Activated CD8-positive, alpha-beta memory T cell treated with anti-CD3 and anti-CD28 coated beads, Interleukin-2, amount 50 U/mL, for 24 hours (primary cell): ENCODE measurements around the gene RPRD1A.
"Not testable (repeated sequence)": the region's sequence is repeated elsewhere in the genome, so short reads cannot be mapped to it uniquely, and the experiment has no call there.

Source experiments
- DNase-seq: peaks from one replicate; pipeline ENCODE4 v3.0.0-alpha.2; 2020; ENCODE audit errors: extremely low read depth

Gene RPRD1A

GRCh38 chr18:36078751-36079529 lies 11.6 kb upstream of the RPRD1A start:
- no peak for DNase-seq

GRCh38 chr18:36077764-36078163 lies 10.4 kb upstream of the RPRD1A start:
- DNase-seq, result not testable (repeated sequence)

GRCh38 chr18:36075862-36076587 lies 8.7 kb upstream of the RPRD1A start:
- DNase-seq, result no peak

- no peak for DNase-seq
Observed at GRCh38 chr18:36074435-36074834, 7.1 kb upstream of the RPRD1A start.

GRCh38 chr18:36073676-36074075 lies 6.3 kb upstream of the RPRD1A start:
- DNase-seq, result no peak

GRCh38 chr18:36072406-36072805 lies 5.0 kb upstream of the RPRD1A start:
- not testable (repeated sequence) for DNase-seq

GRCh38 chr18:36066686-36067054 lies 689 bp downstream of the RPRD1A start:
- no peak for DNase-seq

- DNase-seq, result no peak
Observed at GRCh38 chr18:36066001-36066400, 1.4 kb downstream of the RPRD1A start.

GRCh38 chr18:36064809-36065079 lies 2.6 kb downstream of the RPRD1A start:
- DNase-seq, result not testable (repeated sequence)

- DNase-seq, result no peak
Observed at GRCh38 chr18:36064027-36064808, 3.1 kb downstream of the RPRD1A start.

- no peak for DNase-seq
Observed at GRCh38 chr18:36058674-36059073, 8.7 kb downstream of the RPRD1A start.

- DNase-seq, result no peak
Observed at GRCh38 chr18:36051760-36052159, 15.6 kb downstream of the RPRD1A start.

GRCh38 chr18:36050479-36050878 lies 16.9 kb downstream of the RPRD1A start:
- no peak for DNase-seq

- no peak for DNase-seq
Observed at GRCh38 chr18:36047521-36047920, 19.8 kb downstream of the RPRD1A start.

- no peak for DNase-seq
Observed at GRCh38 chr18:36046898-36047297, 20.5 kb downstream of the RPRD1A start.

GRCh38 chr18:36045241-36045991 lies 21.9 kb downstream of the RPRD1A start:
- DNase-seq, result no peak

- no peak for DNase-seq
Observed at GRCh38 chr18:36043153-36043552, 24.2 kb downstream of the RPRD1A start.

- DNase-seq, result no peak
Observed at GRCh38 chr18:36041146-36041545, 26.2 kb downstream of the RPRD1A start.

- no peak for DNase-seq
Observed at GRCh38 chr18:36038102-36038663, 29.2 kb downstream of the RPRD1A start.

GRCh38 chr18:36035253-36035652 lies 32.1 kb downstream of the RPRD1A start:
- DNase-seq, result no peak

- DNase-seq, result no peak
Observed at GRCh38 chr18:36034299-36034895, 33.0 kb downstream of the RPRD1A start.
